Chondrocyte (in vitro differentiated cells): Measurements from ENCODE around the gene MIEF2. TPM values are rescaled to one million over a fixed set of nuclear protein-coding genes. Genes with fewer than 3 reads are reported as not detected.
A peak's percentile ranks its signal among the peaks of the same experiment; 100 is the strongest.

ENCODE experiments used
- DNase-seq: peaks from one replicate; pipeline ENCODE4 v3.0.0; 2021; ENCODE audit warnings: mixed read lengths, low spot score
- H3K27ac Mint-ChIP-seq: one replicate; pipeline ENCODE4 v1.8.0; 2021; ENCODE audit warnings: mild to moderate bottlenecking, moderate library complexity, mixed read lengths; ENCODE audit not compliant: unreplicated experiment
- H3K27me3 Mint-ChIP-seq: 2 replicates; pipeline ENCODE4 v1.8.0; 2021; ENCODE audit warnings: low read depth, mixed read lengths
- H3K36me3 Mint-ChIP-seq: 2 replicates; pipeline ENCODE4 v1.8.0; 2021; ENCODE audit warnings: low read depth, mixed read lengths
- H3K4me1 Mint-ChIP-seq: 2 replicates; pipeline ENCODE4 v1.8.0; 2021; ENCODE audit warnings: low read depth, mild to moderate bottlenecking, mixed read lengths
- H3K4me3 Mint-ChIP-seq: one replicate; pipeline ENCODE4 v1.8.0; 2021; ENCODE audit warnings: mild to moderate bottlenecking, moderate library complexity, mixed read lengths; ENCODE audit not compliant: unreplicated experiment
- H3K9me3 Mint-ChIP-seq: 2 replicates; pipeline ENCODE4 v1.8.0; 2021; ENCODE audit warnings: low read depth, mixed read lengths
- CTCF ChIP-seq: fragments of 200-600 bp; sonication (generic); IDR thresholded peaks from 2 replicates; pipeline ENCODE4 v1.5.0; 2021; ENCODE audit warnings: antibody characterized with exemption, mild to moderate bottlenecking, moderate library complexity
- total RNA-seq: library from RNA; stranded (reverse); gene quantifications from 3 replicates; pipeline ENCODE4 v1.2.1, GENCODE V29; 2021

Gene MIEF2
- total RNA-seq, 1 donor from 2014 or later = 11.5 TPM

- peaks cover 6% of the 10 kb centered on the region for H3K36me3 Mint-ChIP-seq
- no peak for DNase-seq
- peak overlapping the region; percentile 97 for H3K27ac Mint-ChIP-seq
Measured at GRCh38 chr17:18257982-18258355, 2.5 kb upstream of the MIEF2 start.

GRCh38 chr17:18258356-18259038 lies 2.0 kb upstream of the MIEF2 start, which contains the start of gene FLII:
TSS of gene FLII (minus strand) at chr17:18258738. CDS start at chr17:18258690, 48 bp downstream.
- H3K36me3 Mint-ChIP-seq = peaks cover 7% of the 10 kb centered on the region
- no peaks in the 10 kb centered on the region for H3K9me3 Mint-ChIP-seq
- peak within 1 kb of the TSS; percentile 99 for H3K4me3 Mint-ChIP-seq
- no peaks in the 10 kb centered on the region for H3K27me3 Mint-ChIP-seq
- peak within 1 kb of the TSS; percentile 97 for H3K27ac Mint-ChIP-seq
- peaks cover 30% of the 10 kb centered on the region for H3K4me1 Mint-ChIP-seq
- DNase-seq = no peak
- TF ChIP-seq CTCF = no peak

More at GRCh38 chr17:18257982-18258355, 2.5 kb upstream of the MIEF2 start:
- peak; percentile 29 for TF ChIP-seq CTCF
- Mint-ChIP-seq H3K4me1 (peaks cover 30% of the 10 kb centered on the region), H3K27me3 (no peaks in the 10 kb centered on the region), H3K4me3 (peak overlapping the region; percentile 99), H3K9me3 (no peaks in the 10 kb centered on the region)

GRCh38 chr17:18259621-18260331 lies 686 bp upstream of the MIEF2 start:
- peak overlapping the region; percentile 57 for H3K27ac Mint-ChIP-seq
- peaks cover 5% of the 10 kb centered on the region for H3K36me3 Mint-ChIP-seq
- no peaks in the 10 kb centered on the region for H3K27me3 Mint-ChIP-seq
- DNase-seq = no peak
- peaks cover 30% of the 10 kb centered on the region for H3K4me1 Mint-ChIP-seq
- no peaks in the 10 kb centered on the region for H3K9me3 Mint-ChIP-seq
- peak overlapping the region; percentile 80 for H3K4me3 Mint-ChIP-seq
- no peak for TF ChIP-seq CTCF

- Mint-ChIP-seq H3K4me1 (peaks cover 30% of the 10 kb centered on the region), H3K36me3 (peaks cover 7% of the 10 kb centered on the region), H3K27ac (peak overlapping the region; percentile 88), H3K27me3 (no peaks in the 10 kb centered on the region), H3K4me3 (peak overlapping the region; percentile 80), H3K9me3 (no peaks in the 10 kb centered on the region)
- DNase-seq = no peak
- TF ChIP-seq CTCF = no peak
Measured at GRCh38 chr17:18261146-18261515, 669 bp downstream of the MIEF2 start.

- no peaks in the 10 kb centered on the region for H3K27me3 Mint-ChIP-seq
- no peak for TF ChIP-seq CTCF
- DNase-seq = no peak
- H3K4me1 Mint-ChIP-seq = peaks cover 30% of the 10 kb centered on the region
- peak overlapping the region; percentile 80 for H3K4me3 Mint-ChIP-seq
- H3K9me3 Mint-ChIP-seq = no peaks in the 10 kb centered on the region
- peaks cover 5% of the 10 kb centered on the region for H3K36me3 Mint-ChIP-seq
- peak overlapping the region; percentile 88 for H3K27ac Mint-ChIP-seq
Measured at GRCh38 chr17:18261659-18262058, 1.2 kb downstream of the MIEF2 start.
